ENCODE measurements around the gene SH2D5.
"Not testable (repeated sequence)": the region's sequence is repeated elsewhere in the genome, so short reads cannot be mapped to it uniquely, and the experiment has no call there.

The SH2D5 gene

GRCh38 chr1:20693623-20694022 lies 38.9 kb downstream of the SH2D5 start:
- no peak for DNase-seq (ENCODE audit: low spot score)

GRCh38 chr1:20691872-20692271 lies 40.6 kb downstream of the SH2D5 start:
- DNase-seq (ENCODE audit: low spot score) = no peak

- DNase-seq (ENCODE audit: low spot score) = no peak
Measured at GRCh38 chr1:20689645-20690056, 42.9 kb downstream of the SH2D5 start.

GRCh38 chr1:20686883-20687725 lies 45.4 kb downstream of the SH2D5 start:
- DNase-seq (ENCODE audit: low spot score) = no peak

GRCh38 chr1:20685741-20686140 lies 46.8 kb downstream of the SH2D5 start:
- no peak for DNase-seq (ENCODE audit: low spot score)

- no peak for DNase-seq (ENCODE audit: low spot score)
Measured at GRCh38 chr1:20685099-20685662, 47.3 kb downstream of the SH2D5 start.

GRCh38 chr1:20684651-20685050 lies 47.9 kb downstream of the SH2D5 start:
- DNase-seq (ENCODE audit: low spot score) = no peak

GRCh38 chr1:20684050-20684620 lies 48.4 kb downstream of the SH2D5 start:
- DNase-seq (ENCODE audit: low spot score) = no peak

- DNase-seq (ENCODE audit: low spot score) = no peak
Measured at GRCh38 chr1:20683614-20684013, 48.9 kb downstream of the SH2D5 start.

- peak; percentile 40 for DNase-seq (ENCODE audit: low spot score)
Measured at GRCh38 chr1:20682571-20683236, 49.8 kb downstream of the SH2D5 start.

GRCh38 chr1:20681999-20682398 lies 50.5 kb downstream of the SH2D5 start:
- no peak for DNase-seq (ENCODE audit: low spot score)

GRCh38 chr1:20680269-20680668 lies 52.2 kb downstream of the SH2D5 start:
- no peak for DNase-seq (ENCODE audit: low spot score)

GRCh38 chr1:20678599-20678998 lies 53.9 kb downstream of the SH2D5 start:
- peak; percentile 56 for DNase-seq (ENCODE audit: low spot score)

GRCh38 chr1:20673626-20674025 lies 58.9 kb downstream of the SH2D5 start:
- DNase-seq (ENCODE audit: low spot score) = not testable (repeated sequence)

- no peak for DNase-seq (ENCODE audit: low spot score)
Measured at GRCh38 chr1:20672265-20672632, 60.3 kb downstream of the SH2D5 start.

GRCh38 chr1:20670936-20671335 lies 61.6 kb downstream of the SH2D5 start:
- DNase-seq (ENCODE audit: low spot score) = no peak

Measured in pons (tissue), 1 donor.